LNCAP (cell line): ENCODE measurements around the gene VPS37B.

Experiments used
- TF ChIP-seq, protein P1 (sequence below): fragments of 450-650 bp; IDR thresholded peaks from 2 replicates; pipeline ENCODE4 v1.5.1; 2017; ENCODE audit warnings: mild to moderate bottlenecking

The VPS37B gene

DNA sequence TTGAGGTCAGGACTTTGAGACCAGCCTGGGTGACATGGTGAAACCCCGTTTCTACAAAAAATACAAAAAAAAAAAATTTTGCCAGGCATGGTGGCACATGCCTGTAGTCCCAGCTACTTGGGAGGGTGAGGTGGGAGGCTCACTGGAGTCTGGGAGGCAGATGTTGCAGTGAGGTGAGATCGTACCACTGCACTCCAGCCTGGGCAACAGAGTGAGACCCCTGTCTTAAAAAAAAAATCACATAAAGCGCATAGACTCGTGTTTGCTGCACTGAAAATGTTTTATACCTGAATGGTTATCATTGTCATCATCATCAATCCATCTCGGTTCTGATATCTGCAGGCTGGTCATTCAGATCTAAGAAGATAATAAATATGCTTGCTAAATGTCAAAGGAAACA is 24.8 kb upstream of the VPS37B start:
- TF ChIP-seq, protein P1, sequence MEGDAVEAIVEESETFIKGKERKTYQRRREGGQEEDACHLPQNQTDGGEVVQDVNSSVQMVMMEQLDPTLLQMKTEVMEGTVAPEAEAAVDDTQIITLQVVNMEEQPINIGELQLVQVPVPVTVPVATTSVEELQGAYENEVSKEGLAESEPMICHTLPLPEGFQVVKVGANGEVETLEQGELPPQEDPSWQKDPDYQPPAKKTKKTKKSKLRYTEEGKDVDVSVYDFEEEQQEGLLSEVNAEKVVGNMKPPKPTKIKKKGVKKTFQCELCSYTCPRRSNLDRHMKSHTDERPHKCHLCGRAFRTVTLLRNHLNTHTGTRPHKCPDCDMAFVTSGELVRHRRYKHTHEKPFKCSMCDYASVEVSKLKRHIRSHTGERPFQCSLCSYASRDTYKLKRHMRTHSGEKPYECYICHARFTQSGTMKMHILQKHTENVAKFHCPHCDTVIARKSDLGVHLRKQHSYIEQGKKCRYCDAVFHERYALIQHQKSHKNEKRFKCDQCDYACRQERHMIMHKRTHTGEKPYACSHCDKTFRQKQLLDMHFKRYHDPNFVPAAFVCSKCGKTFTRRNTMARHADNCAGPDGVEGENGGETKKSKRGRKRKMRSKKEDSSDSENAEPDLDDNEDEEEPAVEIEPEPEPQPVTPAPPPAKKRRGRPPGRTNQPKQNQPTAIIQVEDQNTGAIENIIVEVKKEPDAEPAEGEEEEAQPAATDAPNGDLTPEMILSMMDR = no peak

DNA sequence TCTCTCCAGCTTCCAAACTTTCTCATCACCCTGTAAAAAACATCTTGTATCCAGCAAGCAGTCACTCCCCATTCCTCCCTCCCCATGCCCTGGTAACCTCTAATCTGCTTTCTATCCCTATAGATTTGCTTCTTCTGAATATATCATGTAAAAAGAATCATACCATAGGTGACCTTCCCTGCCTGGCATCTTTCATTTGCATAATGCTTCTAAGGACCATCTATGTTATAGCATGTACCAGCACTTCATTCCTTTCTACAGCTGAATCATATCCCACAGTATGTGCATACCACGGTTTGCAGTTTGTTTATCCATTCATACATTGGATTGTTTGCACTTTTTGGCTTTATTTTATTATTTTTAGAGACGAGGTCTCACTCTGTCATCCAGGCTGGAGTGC is 22.9 kb upstream of the VPS37B start:
- TF ChIP-seq, protein P1 = no peak

DNA sequence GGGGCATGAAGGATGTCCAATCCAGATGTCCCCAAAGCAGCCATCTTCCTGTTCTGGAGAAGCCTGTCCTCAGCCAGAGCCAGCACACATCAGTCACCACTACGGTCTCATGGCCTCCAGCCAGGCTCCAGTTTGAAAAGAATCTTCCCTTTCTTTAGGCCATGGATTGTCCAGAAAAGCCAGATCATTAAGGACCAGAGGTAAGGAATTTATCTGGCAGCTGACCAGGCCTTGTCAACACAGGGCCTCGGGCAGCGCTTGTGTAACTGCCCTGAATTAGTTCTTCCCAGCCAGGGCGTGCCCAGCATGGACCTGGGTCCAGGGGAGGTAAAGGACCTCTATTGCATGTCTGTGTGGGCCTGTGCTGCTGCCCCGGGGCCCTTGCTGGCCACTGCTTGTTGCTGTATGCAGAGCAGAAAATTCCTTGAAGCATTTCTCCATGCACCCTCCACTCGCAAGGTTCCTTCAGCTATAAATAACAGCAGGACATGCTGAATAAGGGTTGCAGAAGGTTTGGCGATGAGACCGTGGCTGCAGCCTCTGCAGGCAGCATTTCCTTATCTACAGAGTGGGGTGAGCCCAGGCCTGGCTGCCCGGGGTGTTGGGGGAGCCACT is 21.7 kb upstream of the VPS37B start:
- TF ChIP-seq, protein P1 = no peak

DNA sequence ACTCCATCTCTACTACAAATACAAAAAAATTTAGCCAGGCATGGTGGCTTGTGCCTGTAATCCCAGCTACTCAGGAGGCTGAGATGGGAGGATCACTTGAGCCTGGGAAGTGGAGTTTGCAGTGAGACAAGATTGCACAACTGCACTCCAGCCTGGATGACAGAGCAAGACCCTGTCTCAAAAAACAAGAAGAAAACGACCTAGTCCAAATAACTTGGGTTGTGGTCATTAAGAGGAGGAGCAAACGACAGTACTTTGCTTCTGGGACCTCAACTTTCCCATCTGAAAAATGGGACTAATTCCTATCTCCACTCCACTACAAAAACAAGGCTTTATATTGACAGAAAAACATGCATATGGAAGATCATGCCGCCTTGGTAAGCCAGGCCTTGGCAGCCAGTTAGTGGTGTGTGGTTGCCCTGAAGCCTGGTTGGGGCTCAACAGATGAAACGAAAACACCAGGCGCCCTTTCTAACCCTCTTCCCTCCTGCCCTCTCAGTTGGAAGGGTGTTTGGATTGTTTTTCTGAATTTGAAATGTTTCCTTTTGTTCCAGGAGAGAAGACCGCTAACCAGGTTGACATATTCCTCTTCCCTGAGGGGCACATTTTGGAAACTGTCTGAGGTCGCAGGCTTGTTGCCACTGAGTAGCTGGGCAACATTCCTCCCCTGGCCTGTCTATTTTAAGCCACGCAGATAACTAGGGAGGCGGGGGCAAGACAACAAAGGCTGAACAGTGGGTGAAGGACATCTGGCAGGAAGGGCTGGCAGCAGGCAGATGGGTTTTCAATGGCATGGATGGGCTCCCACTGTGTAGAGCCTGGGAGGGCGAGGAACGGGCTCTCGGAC is 13.7 kb upstream of the VPS37B start:
- TF ChIP-seq, protein P1 = no peak

DNA sequence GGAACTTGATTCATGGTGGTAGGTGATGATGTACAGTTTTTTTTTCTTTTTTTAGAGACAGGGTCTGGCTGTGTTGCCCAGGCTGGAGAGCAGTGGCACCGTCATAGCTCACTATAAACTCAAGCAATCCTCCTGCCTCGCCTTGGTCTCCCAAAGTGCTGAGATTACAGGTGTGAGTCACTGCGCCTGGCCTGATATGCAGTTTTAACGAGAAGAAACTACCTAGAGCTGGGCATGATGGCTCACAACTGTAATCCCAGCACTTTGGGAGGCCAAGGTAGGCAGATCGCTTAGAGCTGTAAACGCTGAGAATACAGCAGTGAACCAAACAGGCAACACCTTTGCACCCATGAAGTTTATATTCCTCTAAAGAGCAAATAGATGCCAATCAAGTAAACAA is 13.0 kb upstream of the VPS37B start:
- TF ChIP-seq, protein P1 = no peak

DNA sequence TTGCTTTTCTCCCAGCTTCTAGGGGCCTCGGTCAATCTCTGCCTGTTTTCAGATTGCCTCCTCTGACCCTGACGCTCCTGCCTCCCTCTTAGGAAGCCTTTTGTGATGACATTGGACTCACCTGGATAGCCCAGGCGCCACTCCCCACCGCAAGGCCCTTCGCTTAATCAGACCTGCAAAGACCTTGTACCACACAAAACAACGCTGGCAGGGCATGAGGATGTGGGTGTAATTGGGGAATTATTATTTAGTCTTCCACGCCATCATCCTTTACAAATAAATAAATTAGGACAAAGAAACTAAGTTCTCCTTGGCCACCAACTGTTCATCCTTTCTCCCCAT is 7.7 kb upstream of the VPS37B start:
- TF ChIP-seq, protein P1 = no peak

DNA sequence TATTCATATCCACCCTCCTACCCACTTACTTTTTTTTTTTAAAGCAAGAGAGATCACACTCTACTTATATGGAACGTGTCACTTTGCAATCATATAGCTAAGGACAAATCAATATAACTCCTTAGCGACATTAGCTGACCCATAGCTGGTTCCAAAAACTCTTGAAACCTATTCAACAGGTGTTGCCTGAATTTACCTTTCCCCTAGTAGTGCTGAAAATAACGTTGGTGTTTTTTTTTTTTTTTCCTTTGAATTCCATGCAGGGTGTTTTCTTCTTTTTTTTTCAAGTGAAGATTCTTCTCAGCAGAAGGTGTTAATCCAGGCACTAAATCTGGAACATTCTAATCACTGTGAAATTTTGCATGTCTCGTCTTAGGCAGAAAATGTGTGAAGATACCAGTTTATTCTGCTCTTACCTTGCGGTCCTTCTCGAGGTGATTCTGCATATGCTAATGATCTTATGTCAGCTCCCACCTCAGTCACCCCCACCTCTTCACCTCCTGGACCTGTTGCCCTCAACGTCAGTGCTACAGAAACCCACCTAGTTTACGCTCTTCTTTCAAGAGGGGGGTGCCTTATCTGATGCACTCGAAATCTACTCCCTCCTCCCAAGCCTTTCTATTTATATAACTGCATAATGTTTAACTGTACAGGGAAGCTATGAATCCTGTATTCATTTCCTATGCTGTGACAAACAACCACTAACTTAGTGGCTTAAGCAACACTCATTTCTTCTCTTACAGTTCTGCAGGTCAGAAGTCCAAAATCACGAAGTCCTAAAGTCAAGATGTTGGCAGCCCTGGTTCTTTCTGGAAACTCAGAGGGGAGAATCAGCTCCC is 7.1 kb upstream of the VPS37B start:
- TF ChIP-seq, protein P1 = no peak
